Activated CD8-positive, alpha-beta memory T cell treated with anti-CD3 and anti-CD28 coated beads for 4 hours (primary cell): ENCODE results near the gene SDC4.

ENCODE experiments used
- DNase-seq, 2 donors: peaks; one replicate each; pipeline ENCODE4 v3.0.0-alpha.2; 2020; ENCODE audit warnings: low read depth in 2 of 2

SDC4 gene

DNA sequence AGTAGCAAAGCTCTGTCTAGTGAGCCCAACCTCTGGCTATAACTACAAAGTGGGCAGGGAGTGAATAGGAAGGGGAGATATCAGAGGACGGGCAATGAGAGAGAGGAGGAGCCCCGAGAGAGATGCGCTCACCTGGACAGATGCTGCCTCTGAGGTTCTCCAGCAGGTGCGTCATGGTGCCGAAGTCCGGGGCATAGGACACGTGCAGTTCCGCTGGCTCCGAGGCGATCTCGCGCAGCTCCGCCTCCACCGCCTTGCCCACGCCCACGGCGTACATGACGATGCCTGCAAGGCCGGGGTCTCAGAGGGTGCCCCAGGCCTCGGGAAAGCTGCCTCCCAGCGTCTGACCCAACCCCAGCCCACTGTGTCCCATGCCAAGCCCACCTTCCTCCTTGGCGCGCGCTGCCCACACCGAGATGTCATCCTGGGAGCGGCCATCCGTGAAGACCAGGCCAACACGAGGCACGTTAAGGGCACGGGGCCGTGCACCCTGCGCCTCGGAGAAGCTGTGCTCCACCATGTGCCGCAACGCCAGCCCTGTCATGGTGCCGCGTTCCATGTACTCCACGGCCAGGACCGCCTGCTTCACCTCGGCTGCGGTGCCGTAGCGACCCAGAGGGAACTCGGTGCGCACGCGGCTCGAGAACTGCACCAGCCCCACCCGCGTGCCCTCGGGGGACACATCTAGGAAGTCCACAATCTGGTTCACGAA lies 50.3 kb downstream of the SDC4 start:
- no peak for DNase-seq

DNA sequence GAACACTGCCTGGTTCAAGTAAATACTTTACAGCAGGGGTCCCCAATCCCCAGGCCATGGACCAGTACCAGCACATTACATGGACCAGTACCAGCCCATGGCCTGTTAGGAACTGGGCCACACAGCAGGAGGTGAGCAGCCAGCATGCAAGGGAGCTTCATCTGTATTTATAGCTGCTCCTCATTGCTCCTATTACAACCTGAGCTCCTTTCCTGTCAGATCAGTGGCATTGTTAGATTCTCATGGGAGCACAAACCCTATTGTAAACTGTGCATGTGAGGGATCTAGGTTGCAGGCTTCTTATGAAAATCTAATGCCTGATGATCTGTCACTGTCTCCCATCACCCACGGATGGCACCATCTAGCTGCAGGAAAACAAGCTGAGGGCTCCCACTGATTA lies 53.6 kb downstream of the SDC4 start:
- DNase-seq, result no peak

DNA sequence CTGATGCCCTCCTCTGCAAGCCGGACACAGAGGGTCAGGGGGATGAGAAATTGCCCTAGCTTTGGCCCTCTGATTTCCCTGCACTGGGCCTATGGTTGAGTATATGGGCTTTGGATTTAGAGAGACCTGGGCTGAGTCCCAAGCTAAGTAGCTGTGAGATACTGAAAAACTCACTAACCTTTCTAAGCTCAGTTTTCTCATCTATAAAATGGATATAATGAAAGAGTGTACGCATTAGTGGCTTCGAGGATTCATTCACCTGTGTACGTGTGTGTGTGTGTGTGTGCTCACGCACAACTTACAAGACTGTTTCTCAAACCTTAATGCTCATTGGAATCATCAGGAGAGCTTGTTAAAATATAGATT lies 54.2 kb downstream of the SDC4 start:
- no peak for DNase-seq

DNA sequence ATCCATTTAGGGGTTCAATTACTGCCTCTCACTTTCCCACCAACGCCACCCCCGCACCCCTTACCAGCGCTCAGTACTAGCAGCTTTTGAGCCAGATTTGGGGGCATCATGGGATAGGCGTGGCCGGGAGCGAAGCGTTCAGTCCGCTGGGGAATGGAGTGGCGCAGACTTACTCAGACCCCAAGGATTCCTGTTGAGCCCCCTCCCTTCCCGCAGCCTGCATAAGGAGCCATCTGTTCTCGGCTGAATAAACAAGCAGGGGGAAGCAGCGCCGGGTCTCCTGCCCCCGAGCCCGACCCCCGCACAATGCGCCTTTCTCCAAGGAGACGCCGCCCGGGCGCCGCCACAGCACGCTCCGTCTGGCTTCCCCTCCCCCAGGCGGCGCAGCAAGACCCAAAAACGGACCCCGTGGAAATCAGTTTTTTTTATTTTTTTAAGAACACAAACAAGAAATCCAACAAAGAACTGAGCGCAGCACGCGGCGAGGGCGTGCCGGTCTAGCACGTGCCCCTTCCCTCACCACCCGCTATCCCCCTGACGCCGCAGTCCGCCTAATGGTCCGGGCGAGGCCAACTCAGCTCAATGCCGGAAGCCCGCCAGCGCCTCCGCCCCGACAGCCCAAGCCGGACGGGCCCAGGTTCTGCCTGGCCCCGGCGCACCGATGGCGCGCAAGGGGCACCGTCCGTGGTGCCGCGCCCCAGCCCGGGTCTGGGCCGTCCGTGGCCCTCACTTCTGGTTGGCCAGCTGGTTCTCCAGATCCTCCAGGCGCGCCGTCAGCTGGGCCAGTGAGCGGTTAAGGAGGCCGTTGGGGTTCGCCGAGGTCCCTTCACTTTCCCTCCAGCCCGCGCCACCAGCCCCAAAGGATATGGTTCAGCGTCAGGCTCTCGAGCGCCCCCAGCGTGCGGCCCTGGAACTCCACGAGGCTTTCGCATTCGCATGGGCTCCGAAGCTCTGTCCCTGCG lies 54.9 kb downstream of the SDC4 start:
- peak; percentile 55 to 65 for DNase-seq

DNA sequence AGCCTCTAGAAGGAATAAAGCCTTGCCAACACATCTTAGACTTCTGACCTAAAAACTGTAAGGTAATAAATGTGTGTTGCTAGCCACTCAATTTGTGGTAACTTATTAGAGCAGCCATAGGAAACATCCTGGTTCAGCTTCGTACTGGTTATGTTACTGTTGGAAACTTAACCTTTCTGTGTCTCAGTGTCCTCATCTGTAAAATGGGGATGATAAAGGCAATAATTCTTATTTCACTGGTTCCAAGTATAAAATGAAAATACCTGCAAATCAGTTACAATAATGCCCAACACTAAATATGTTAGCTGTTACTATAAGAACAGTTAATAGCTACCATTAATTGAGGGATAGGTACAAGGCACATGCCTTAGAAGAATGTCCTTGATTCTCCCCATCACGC lies 55.9 kb downstream of the SDC4 start:
- DNase-seq, result no peak

DNA sequence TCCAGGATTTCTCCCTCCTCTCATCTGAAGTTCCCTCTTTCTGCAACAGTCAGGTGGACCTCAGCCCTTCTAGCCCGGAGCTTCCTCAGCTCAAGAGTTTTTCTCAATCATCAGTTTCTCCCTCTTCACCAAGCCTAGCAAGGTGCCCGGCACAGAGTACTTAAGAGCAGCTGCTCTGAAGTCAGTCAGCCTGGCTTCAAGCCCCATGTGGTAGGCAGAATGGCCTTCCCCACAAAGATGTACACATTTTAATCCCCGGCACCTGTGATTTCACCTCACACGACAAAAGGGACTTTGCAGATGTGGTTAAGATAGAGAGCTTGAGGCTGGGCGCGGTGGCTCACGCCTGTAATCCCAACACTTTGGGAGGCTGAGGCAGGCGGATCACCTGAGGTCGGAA lies 56.7 kb downstream of the SDC4 start:
- no peak for DNase-seq

DNA sequence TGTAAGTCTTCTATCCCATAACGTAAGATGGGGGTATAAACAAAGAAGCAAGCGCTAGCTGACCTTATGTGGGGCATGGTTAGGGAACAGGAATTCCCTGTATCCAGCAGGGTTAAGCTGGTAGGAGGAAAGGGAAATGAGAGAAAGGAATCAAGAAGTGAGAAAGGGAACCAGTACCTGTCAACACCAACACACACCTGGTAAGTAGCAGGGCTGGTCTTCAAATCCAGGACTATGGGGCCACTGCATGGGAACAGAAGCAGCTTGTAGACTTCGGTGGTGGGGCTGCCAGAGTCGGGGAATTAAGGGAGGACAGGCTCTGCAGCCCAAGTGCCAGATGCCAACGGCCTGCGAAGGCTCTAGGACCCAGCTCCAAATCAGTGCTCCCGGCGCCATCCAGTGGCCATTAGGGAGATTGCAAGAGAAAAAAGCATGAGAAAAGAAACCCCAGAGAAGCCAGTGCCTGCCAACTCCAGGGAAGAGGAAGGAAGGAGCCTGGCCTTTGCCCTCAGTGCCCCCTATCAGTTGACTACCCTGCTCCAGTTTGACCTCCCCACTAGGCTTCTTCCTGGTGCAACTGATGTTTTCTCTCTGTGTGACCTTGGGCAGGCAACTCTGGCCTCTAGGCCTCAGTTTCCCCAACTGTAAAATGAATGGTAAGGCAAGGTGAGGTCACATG lies 57.4 kb downstream of the SDC4 start:
- peak; percentile 32 to 41 for DNase-seq

DNA sequence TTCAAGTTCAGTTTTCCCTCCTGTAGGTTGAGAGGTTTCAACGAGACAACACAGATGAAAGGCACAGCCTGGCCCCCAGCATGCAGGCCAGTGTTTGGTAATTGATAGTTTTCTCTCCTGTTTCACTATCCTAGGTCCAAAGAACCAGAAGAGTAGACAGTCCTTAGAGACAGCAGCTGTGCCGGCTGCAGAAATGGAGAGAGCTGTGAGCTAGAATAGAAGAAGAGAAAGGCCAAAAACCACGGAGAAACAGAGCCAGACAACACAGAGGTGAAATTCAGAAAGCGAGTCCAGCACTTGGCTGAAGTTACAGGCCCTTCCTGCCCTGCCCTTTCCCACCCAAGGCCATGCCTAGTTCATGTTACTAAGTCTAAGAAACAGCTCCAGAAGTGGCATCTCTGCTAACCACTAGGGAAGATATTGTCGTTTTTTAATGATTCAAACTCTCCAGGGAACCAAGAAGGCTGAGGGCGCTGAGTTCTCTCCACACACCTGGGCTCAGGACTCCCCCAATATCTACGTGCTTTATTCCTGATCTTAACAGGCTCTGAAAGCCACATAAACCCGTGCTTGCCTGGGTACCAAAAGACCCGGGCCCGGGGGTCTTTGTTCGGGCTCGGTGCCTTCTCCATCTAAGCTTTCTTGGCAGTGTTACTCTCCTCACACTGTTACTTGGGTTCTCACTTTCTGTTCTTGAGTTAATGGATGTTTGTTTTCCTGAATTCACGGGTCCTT lies 58.1 kb downstream of the SDC4 start:
- DNase-seq, result no peak

DNA sequence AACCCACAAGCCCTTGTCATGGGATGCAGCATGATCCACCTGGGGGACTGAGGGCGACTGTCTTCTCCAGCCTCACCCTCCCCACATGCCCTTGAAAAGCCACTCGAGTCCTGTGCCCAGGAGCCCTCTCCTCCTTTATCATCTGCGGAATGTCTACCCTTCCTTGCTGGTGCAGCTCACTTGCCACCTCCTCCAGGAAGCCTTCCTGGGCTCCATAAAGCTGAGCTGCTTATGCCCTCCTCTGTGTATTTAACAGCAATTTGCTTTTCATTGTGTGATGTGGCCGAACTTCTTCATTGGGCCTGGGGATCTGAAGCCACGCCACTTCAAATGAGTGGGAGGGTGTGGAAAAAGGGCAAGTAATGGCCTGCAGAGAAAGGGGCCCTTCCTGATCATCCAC lies 59.4 kb downstream of the SDC4 start:
- DNase-seq, result no peak

DNA sequence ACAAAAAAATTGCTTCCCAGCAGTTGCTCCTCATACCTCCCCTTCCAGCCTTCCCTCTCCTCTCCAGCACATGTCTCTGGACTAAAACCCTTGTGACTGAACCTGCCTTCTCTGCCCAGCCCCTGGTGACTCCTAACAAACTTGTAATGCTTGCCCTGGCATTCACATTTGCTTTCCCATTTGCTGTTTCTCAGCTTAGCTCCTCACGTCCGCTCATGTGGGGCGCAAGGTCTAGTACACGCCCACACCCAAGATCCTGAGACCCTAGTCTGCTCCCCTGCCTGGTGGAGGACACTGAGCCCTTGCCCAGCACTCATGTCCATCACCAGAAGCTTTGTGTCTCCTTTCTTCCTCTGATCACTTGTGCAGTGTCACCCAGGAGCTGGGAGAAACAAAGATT lies 59.8 kb downstream of the SDC4 start:
- DNase-seq, result no peak

DNA sequence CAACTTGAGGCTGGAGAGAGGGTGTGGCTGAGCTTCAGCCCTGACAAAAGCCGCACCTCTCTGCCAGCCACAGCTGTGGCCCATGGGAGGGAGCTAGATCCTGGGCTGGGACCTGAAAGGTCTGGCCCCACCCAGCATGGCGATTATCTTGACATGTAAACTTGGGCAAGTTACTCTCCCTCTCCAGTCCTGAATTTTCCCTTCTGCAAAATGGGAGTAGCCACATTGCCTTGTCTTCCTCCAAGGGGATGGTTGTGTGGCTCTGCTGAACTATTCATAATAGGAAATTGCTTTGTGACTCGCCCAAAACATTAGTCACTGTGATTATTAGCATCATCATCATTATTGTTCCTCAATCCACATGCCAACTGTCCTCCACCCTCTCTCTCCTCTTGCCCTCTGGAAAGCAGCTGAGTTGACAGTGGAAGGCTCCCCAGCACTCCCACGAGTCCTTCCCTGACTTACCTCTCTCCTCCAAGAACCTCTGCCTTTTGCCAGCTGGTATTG lies 64.6 kb downstream of the SDC4 start:
- DNase-seq, result no peak

DNA sequence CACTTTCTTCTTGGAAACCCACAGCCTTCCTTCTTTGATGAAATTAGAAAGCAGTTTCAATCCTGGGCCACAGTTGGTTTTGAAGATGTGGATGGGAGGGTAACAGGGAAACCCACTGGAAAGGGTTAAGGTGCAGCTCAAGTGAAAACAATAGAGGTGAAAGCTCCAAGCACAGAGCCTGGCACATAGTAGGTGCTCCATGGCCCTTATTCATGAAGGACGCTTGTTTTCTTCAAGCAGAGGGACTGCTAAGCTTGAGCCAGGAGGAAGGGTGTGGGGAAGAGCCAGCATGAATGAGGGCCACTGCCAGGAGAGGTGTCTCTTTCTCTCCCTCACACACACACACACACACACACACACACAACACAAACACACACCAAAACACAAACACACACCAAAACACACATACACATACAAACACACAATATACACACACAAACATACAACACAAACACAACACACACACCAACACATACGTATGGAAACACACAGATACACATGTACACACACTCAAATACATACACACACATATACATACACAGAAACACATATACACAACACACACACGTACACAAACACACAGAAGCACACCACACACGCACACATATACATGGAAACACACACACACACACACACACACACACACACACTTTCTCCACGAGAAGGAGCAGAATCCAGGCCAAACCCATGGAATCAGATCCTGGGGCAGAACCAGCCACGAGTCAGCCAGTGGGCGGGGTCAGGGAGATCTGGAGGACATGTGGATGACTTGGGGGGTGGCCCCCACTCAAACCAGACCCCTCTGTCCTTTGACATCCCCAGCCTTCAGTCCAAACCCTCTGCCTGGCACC lies 65.3 kb downstream of the SDC4 start:
- no peak for DNase-seq

DNA sequence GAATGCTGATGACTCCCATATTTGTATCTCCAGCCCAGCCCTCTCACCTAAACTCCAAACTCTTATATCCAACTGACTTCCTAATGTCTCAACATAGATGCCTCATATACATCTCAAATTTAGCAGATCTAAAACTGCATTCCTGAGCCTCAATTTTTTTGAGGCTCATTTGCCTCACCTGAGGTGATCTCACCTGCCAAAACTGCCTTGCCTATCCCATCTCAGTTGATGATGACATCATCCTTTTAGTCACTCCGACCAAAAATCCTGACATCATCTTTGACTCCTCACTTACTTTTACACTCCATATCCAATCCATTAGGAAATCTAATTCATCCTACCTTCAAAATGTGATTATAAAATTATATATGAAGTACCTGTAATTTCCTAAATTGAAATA lies 68.2 kb downstream of the SDC4 start:
- DNase-seq, result no peak

DNA sequence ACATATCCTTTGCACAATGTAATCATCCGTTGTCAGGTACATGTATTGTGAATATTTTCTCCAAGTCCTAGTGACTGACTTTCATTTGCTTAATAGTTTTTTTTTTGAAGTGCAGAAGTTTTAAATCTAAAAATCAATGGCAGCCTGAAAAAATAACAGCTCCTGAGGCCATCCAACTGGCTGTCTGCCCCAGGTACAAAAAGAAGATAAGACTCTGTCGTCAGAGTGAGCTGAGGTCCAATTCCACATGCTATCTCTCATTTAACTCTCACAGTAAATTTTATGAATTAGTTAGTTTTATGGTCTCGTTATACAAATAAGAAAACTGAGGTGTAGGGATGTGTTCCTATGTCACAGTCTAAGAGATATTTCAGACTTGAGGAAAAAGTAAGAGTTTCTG lies 72.9 kb downstream of the SDC4 start:
- DNase-seq, result no peak
